Peyer's patch (tissue), 4 donors: ENCODE measurements around the gene PLEKHM2. TPM values are rescaled to one million over a fixed set of nuclear protein-coding genes. Genes with fewer than 3 reads are reported as not detected.

Experiments
- DNase-seq, 3 donors: peaks; one replicate each; pipeline ENCODE4 v3.0.0-alpha.2; 2017 to 2019
- H3K27ac ChIP-seq, 4 donors: fragments of 200-600 bp; sonication (generic); one replicate each; pipeline ENCODE4 v1.5.1; 2016 to 2019
- H3K27me3 ChIP-seq, 2 donors: fragments of 200-600 bp; sonication (generic); one replicate each; pipeline ENCODE4 v1.5.1; 2019
- H3K36me3 ChIP-seq, 3 donors: fragments of 200-600 bp; sonication (generic); one replicate each; pipeline ENCODE4 v1.5.1; 2016 to 2019
- H3K4me1 ChIP-seq, 4 donors: fragments of 200-600 bp; sonication (generic); one replicate each; pipeline ENCODE4 v1.5.1; 2016 to 2019
- H3K4me3 ChIP-seq, 4 donors: fragments of 200-600 bp; sonication (generic); 1 replicate in 3 of 4; 2 replicates in 1 of 4; pipeline ENCODE4 v1.5.1; 2016 to 2019; ENCODE audit warnings: mild to moderate bottlenecking in 1 of 4
- H3K9me3 ChIP-seq, 4 donors: fragments of 200-600 bp; sonication (generic); one replicate each; pipeline ENCODE4 v1.5.1; 2016 to 2019; ENCODE audit warnings: mild to moderate bottlenecking in 1 of 4
- CTCF ChIP-seq, 6 experiments: fragments of 450-650 bp in 4 of 6; fragments of 200-600 bp in 2 of 6; sonication (generic) in 1 of 6; IDR thresholded peaks; one replicate each; pipeline ENCODE4 v1.5.1; 2017 to 2019; ENCODE audit warnings: antibody characterized with exemption in 6 of 6, mild to moderate bottlenecking in 3 of 6, moderate library complexity in 1 of 6
- POLR2A ChIP-seq, 2 donors: fragments of 450-650 bp; IDR thresholded peaks; one replicate each; pipeline ENCODE4 v1.5.1; 2017; ENCODE audit warnings: antibody characterized with exemption in 2 of 2, mild to moderate bottlenecking in 2 of 2, moderate library complexity in 2 of 2
- total RNA-seq, 4 donors: library from RNA; depleted of rRNA; stranded (reverse); fragments of >200 nt; gene quantifications; one replicate each; pipeline ENCODE4 v1.1.0, GENCODE V29; 2016

Gene PLEKHM2
- total RNA-seq, 4 donors from 2014 or later = 20.0 to 63.5 (median 37.7) TPM

GRCh38 chr1:15657021-15657420 is 27.1 kb upstream of the PLEKHM2 start:
- Histone ChIP-seq H3K27ac (no peak overlapping the region), H3K4me1 (no peaks in the 10 kb centered on the region), H3K4me3 (no peak overlapping the region), H3K36me3 (peaks cover 0 to 92% (median 0%) of the 10 kb centered on the region in 3 donors), H3K9me3 (no peaks in the 10 kb centered on the region), H3K27me3 (no peaks in the 10 kb centered on the region)
- TF ChIP-seq CTCF (IDR thresholded peaks at IDR 0.05) = no peak
- no peak for TF ChIP-seq POLR2A (IDR thresholded peaks at IDR 0.05)
- DNase-seq = no peak

GRCh38 chr1:15660151-15660550 is 24.0 kb upstream of the PLEKHM2 start:
- no peak overlapping the region for H3K27ac ChIP-seq
- H3K4me1 ChIP-seq = no peaks in the 10 kb centered on the region
- DNase-seq = no peak
- H3K36me3 ChIP-seq = peaks cover 0 to 75% (median 0%) of the 10 kb centered on the region in 3 donors
- no peaks in the 10 kb centered on the region for H3K9me3 ChIP-seq
- no peak overlapping the region for H3K4me3 ChIP-seq
- H3K27me3 ChIP-seq = no peaks in the 10 kb centered on the region
- TF ChIP-seq POLR2A (IDR thresholded peaks at IDR 0.05) = no peak
- no peak for TF ChIP-seq CTCF (IDR thresholded peaks at IDR 0.05)

GRCh38 chr1:15662477-15662876 is 21.6 kb upstream of the PLEKHM2 start:
- H3K9me3 ChIP-seq = no peaks in the 10 kb centered on the region
- no peak for DNase-seq
- TF ChIP-seq CTCF (IDR thresholded peaks at IDR 0.05) = no peak
- no peak for TF ChIP-seq POLR2A (IDR thresholded peaks at IDR 0.05)
- no peak overlapping the region for H3K4me3 ChIP-seq
- no peaks in the 10 kb centered on the region for H3K27me3 ChIP-seq
- H3K27ac ChIP-seq = no peak overlapping the region
- peaks cover 0 to 52% (median 0%) of the 10 kb centered on the region in 3 donors for H3K36me3 ChIP-seq
- no peaks in the 10 kb centered on the region for H3K4me1 ChIP-seq

- TF ChIP-seq POLR2A (IDR thresholded peaks at IDR 0.05) (no peak), CTCF (IDR thresholded peaks at IDR 0.05) (no peak)
- Histone ChIP-seq H3K27ac (no peak overlapping the region), H3K4me3 (no peak overlapping the region), H3K27me3 (no peaks in the 10 kb centered on the region), H3K36me3 (peaks cover 0 to 38% (median 0%) of the 10 kb centered on the region in 3 donors), H3K9me3 (no peaks in the 10 kb centered on the region), H3K4me1 (no peaks in the 10 kb centered on the region)
- no peak for DNase-seq
Observed at GRCh38 chr1:15663925-15664324, 20.2 kb upstream of the PLEKHM2 start.

GRCh38 chr1:15667362-15667761 is 16.8 kb upstream of the PLEKHM2 start:
- no peak for DNase-seq
- H3K4me3 ChIP-seq = no peak overlapping the region
- H3K27ac ChIP-seq = no peak overlapping the region
- H3K9me3 ChIP-seq = no peaks in the 10 kb centered on the region
- no peak for TF ChIP-seq CTCF (IDR thresholded peaks at IDR 0.05)
- TF ChIP-seq POLR2A (IDR thresholded peaks at IDR 0.05) = no peak
- peaks cover 0 to 4% (median 0%) of the 10 kb centered on the region in 3 donors for H3K36me3 ChIP-seq
- H3K4me1 ChIP-seq = no peaks in the 10 kb centered on the region
- no peaks in the 10 kb centered on the region for H3K27me3 ChIP-seq
